ENCODE measurements around the gene VAPB. TPM values are rescaled to one million over a fixed set of nuclear protein-coding genes. Genes with fewer than 3 reads are reported as not detected.

Gene VAPB
- total RNA-seq, 1 experiment from 2014 or later, result 65.1 TPM

- Histone ChIP-seq H3K4me1 (ENCODE audit: insufficient read depth, low read length) (peaks cover 5% of the 10 kb centered on the region; the same call in 1 of the 2 replicates), H2BK20ac (ENCODE audit: low read depth, low read length, poor library complexity, severe bottlenecking) (no peak overlapping the region), H2BK120ac (ENCODE audit: low read depth, low read length, poor library complexity, severe bottlenecking) (no peak overlapping the region), H4K91ac (ENCODE audit: insufficient read length, low read depth, low read length) (no peak overlapping the region), H3K79me1 (ENCODE audit: insufficient read depth, low read depth, low read length, poor library complexity, severe bottlenecking) (no peaks in the 10 kb centered on the region), H3K18ac (ENCODE audit: insufficient read length, low read depth, low read length) (no peak overlapping the region), H3K4me2 (ENCODE audit: insufficient read depth, insufficient read length, low read length) (no peak overlapping the region), H2AFZ (ENCODE audit: low read length) (no peak overlapping the region), H2BK12ac (ENCODE audit: insufficient read length, low read depth, low read length) (no peak overlapping the region), H2BK5ac (ENCODE audit: insufficient read length, low read length) (no peak overlapping the region), H3K4ac (ENCODE audit: low read depth, low read length) (no peak overlapping the region), H2AK5ac (ENCODE audit: insufficient read length, low read length) (no peak overlapping the region), H3K23me2 (ENCODE audit: insufficient read length, low read depth, low read length, poor library complexity, severe bottlenecking) (no peaks in the 10 kb centered on the region), H3K9ac (ENCODE audit: extremely low read depth, insufficient read length, low read length) (no peak overlapping the region), H3K23ac (ENCODE audit: insufficient read length, low read depth, low read length) (no peak overlapping the region), H2BK15ac (ENCODE audit: low read depth, low read length) (no peak overlapping the region), H3K27ac (ENCODE audit: insufficient read length, low read depth, low read length) (no peak overlapping the region), H4K5ac (ENCODE audit: insufficient read length, low read depth, low read length) (no peak overlapping the region), H3K56ac (ENCODE audit: insufficient read length, low read depth, low read length) (no peak overlapping the region), H4K20me1 (ENCODE audit: control insufficient read depth, insufficient read depth, insufficient read length) (no peaks in the 10 kb centered on the region), H3K79me2 (ENCODE audit: insufficient read depth, low read length) (peaks cover 2% of the 10 kb centered on the region; the same call in 1 of the 2 replicates), H3T11ph (ENCODE audit: low read length) (no peak overlapping the region), H4K8ac (replicated peaks; ENCODE audit: insufficient read length, low read depth, low read length) (no peak overlapping the region), H3K27me3 (ENCODE audit: insufficient read depth, low read length) (no peaks in the 10 kb centered on the region), H3K14ac (ENCODE audit: insufficient read depth, low read length) (no peak overlapping the region), H3K9me3 (ENCODE audit: control insufficient read depth, low read depth, low read length) (no peaks in the 10 kb centered on the region)
- DNase-seq, result no peak
- Mint-ChIP-seq H3K9me3 (peaks cover 6 to 16% of the 10 kb centered on the region in 2 experiments), H3K36me3 (ENCODE audit: insufficient read depth in 1 of 3, low read depth in 3 of 3) (peaks cover 26 to 41% (median 35%) of the 10 kb centered on the region in 3 experiments), H3K4me1 (peaks cover 37 to 44% of the 10 kb centered on the region in 2 experiments), H3K27ac (peak overlapping the region; percentile 45 to 87 (median 80); a peak in 5 of 7 replicates), H3K27me3 (ENCODE audit: low read depth) (no peaks in the 10 kb centered on the region), H3K4me3 (no peak overlapping the region)
- TF ChIP-seq CTCF (conservative IDR thresholded peaks at IDR 0.05), result no peak
- WGBS (ENCODE audit: extremely low coverage, insufficient read length, low lambda C conversion rate), result no CpG with 5 or more reads among the region's 1 CpG
These were observed 27.0 kb downstream of the VAPB start for GRCh38 chr20:58416057-58416456.
